ENCODE data around the gene STK39. TPM values are rescaled to one million over a fixed set of nuclear protein-coding genes. Genes with fewer than 3 reads are reported as not detected.

STK39 gene
- total RNA-seq, 1 experiment from 2014 or later = 13.8 TPM

DNA sequence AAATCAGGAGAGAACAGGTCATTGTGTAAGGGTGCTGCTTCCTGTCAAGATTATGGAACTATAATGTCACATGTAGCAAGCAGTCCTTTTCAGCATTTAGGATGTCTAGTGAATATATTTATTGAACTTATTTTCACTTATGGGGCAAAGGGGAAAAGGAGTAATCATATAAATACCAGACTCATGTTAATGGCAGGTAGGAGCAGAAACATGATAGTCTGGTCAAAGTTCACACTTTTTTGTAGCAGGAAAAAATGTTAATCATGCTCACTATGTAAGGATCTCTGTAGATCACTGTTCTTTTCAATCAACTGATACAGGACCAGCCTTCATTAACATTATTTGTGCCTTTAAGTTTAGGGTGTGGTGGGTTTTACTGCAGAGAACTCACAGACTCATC, 219.0 kb downstream of the STK39 start:
- Mint-ChIP-seq H3K9me3 (ENCODE audit: unreplicated experiment) (no peaks in the 10 kb centered on the region), H3K4me1 (ENCODE audit: insufficient read depth, unreplicated experiment) (no peaks in the 10 kb centered on the region), H3K4me3 (ENCODE audit: unreplicated experiment) (no peak overlapping the region), H3K27me3 (ENCODE audit: insufficient read depth, unreplicated experiment) (no peaks in the 10 kb centered on the region), H3K36me3 (ENCODE audit: insufficient read depth, unreplicated experiment) (peaks cover 2% of the 10 kb centered on the region), H3K27ac (ENCODE audit: low read depth, unreplicated experiment) (no peak overlapping the region)
- no TSS peak for BruUV-seq (replicated peaks)
- TF ChIP-seq, protein P1, sequence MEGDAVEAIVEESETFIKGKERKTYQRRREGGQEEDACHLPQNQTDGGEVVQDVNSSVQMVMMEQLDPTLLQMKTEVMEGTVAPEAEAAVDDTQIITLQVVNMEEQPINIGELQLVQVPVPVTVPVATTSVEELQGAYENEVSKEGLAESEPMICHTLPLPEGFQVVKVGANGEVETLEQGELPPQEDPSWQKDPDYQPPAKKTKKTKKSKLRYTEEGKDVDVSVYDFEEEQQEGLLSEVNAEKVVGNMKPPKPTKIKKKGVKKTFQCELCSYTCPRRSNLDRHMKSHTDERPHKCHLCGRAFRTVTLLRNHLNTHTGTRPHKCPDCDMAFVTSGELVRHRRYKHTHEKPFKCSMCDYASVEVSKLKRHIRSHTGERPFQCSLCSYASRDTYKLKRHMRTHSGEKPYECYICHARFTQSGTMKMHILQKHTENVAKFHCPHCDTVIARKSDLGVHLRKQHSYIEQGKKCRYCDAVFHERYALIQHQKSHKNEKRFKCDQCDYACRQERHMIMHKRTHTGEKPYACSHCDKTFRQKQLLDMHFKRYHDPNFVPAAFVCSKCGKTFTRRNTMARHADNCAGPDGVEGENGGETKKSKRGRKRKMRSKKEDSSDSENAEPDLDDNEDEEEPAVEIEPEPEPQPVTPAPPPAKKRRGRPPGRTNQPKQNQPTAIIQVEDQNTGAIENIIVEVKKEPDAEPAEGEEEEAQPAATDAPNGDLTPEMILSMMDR (IDR thresholded peaks at IDR 0.05; ENCODE audit: unreplicated experiment) = no peak
- intact Hi-C loops (cut with micrococcal nuclease) = no loop called here
- POLR2A ChIA-PET = no interaction called here
- DNase-seq (ENCODE audit: unreplicated experiment) = no peak
- CTCF ChIA-PET = interaction anchor here (0.6 kb wide), 2 partner anchors 14 to 886 kb away, joined by 3 to 5 read pairs; no protein-coding TSS in a partner anchor

DNA sequence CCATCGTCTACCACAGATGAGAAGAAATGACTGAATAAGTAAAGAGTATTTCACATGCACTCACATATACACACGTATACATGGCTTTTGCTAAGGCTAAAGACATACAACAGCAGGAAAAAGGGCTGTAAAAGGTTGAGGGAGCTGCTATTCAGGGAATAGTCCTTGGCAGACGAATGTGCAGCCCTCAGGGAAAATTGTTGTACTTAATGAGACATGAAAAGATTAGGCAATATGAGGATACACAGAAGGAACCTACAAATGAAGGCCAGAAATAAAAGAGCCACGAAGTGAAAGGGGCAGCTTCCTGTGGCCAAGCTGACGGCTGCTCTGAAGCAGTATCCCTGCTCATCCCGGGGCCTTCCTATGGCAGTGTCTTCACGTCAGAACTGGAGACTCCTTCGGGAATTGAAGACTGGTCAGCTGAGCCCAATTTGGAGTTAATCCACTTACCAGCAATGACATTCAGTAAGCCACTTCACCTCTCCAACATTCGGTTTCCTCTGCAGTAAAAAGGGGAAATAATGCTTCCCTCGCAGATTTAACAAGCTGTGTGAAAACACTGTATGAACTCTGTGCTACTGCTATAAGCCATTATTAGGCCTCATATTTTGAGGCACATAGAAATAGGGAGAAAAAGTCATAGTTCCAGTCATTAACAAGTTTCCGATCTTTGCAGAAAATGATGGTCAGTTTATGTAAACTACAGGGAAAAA, 221.8 kb downstream of the STK39 start:
- intact Hi-C loops (cut with micrococcal nuclease) = no loop called here
- TF ChIP-seq, protein P1 (IDR thresholded peaks at IDR 0.05; ENCODE audit: unreplicated experiment) = no peak
- peak; percentile 6 for DNase-seq (ENCODE audit: unreplicated experiment)
- BruUV-seq (replicated peaks) = no TSS peak
- ChIA-PET POLR2A (no interaction called here), CTCF (interaction anchor here (0.7 to 1.3 kb wide), 3 partner anchors 45 to 336 kb away, joined by 3 to 4 read pairs (median 3); no protein-coding TSS in a partner anchor)
- no peak overlapping the region for H3K27ac Mint-ChIP-seq (ENCODE audit: low read depth, unreplicated experiment)
- no peaks in the 10 kb centered on the region for H3K27me3 Mint-ChIP-seq (ENCODE audit: insufficient read depth, unreplicated experiment)
- no peak overlapping the region for H3K4me3 Mint-ChIP-seq (ENCODE audit: unreplicated experiment)
- no peaks in the 10 kb centered on the region for H3K9me3 Mint-ChIP-seq (ENCODE audit: unreplicated experiment)
- H3K36me3 Mint-ChIP-seq (ENCODE audit: insufficient read depth, unreplicated experiment) = peaks cover 4% of the 10 kb centered on the region
- no peaks in the 10 kb centered on the region for H3K4me1 Mint-ChIP-seq (ENCODE audit: insufficient read depth, unreplicated experiment)

DNA sequence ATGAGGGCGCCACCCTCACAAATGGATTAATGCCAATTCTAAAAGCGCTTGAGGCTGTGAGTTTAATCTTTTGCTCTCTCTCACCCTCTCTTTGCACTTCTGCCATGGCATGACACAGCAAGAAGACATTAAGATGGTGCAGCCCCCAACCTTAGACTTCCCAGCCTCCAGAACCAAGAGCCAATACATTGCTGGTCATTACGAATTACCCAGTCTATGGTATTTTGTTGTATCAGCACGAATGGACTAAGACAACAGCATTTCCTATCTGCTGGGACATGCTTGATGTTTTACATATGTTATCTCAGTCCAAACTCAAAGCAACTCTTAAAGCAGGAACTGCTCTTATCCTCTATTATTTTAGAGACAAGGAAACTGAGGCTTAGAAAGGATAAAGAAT, 222.9 kb downstream of the STK39 start:
- intact Hi-C loops (cut with micrococcal nuclease) = no loop called here
- ChIA-PET CTCF (no interaction called here), POLR2A (no interaction called here)
- Mint-ChIP-seq H3K4me3 (ENCODE audit: unreplicated experiment) (no peak overlapping the region), H3K9me3 (ENCODE audit: unreplicated experiment) (no peaks in the 10 kb centered on the region), H3K27ac (ENCODE audit: low read depth, unreplicated experiment) (no peak overlapping the region), H3K27me3 (ENCODE audit: insufficient read depth, unreplicated experiment) (no peaks in the 10 kb centered on the region), H3K36me3 (ENCODE audit: insufficient read depth, unreplicated experiment) (peaks cover 4% of the 10 kb centered on the region), H3K4me1 (ENCODE audit: insufficient read depth, unreplicated experiment) (no peaks in the 10 kb centered on the region)
- DNase-seq (ENCODE audit: unreplicated experiment) = peak; percentile 1
- no TSS peak for BruUV-seq (replicated peaks)
- TF ChIP-seq, protein P1 (IDR thresholded peaks at IDR 0.05; ENCODE audit: unreplicated experiment) = no peak

DNA sequence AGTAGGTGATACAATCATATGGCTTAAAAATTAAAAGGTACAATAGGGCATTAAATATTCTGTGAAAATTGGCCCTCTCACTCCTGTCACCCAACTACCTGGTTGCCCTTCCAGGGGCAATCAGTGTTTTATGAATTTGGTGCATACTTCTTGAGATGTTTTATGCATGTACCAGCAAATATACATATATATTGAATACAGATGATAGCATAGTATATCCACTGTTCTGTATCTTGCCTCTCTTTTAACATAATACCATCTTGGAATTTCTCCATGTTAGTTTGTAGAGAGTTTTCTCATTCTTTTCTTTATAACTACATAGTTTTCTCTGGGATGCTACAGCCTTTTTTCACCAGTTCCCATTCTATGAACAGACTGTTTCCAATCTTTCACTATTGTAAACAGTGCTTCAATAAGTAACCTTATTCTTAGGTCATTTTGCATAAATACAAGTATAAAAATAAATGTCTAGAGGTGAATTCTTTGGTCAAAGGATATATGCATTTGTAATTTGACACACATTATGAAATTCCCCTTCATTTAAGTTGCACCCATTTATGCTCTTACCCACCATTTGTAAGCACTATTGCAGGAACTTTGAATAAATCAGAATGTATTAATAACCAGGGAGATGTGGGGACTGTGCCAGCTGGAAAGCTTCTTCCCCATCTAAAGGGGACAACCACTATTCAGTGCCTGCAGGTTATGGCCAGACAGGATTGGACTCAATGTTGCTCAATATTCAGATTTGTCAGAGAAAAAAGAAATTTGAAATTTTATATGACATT, 225.4 kb downstream of the STK39 start:
- H3K36me3 Mint-ChIP-seq (ENCODE audit: insufficient read depth, unreplicated experiment) = peaks cover 4% of the 10 kb centered on the region
- no peak overlapping the region for H3K27ac Mint-ChIP-seq (ENCODE audit: low read depth, unreplicated experiment)
- intact Hi-C loops (cut with micrococcal nuclease) = no loop called here
- no peaks in the 10 kb centered on the region for H3K27me3 Mint-ChIP-seq (ENCODE audit: insufficient read depth, unreplicated experiment)
- H3K9me3 Mint-ChIP-seq (ENCODE audit: unreplicated experiment) = no peaks in the 10 kb centered on the region
- DNase-seq (ENCODE audit: unreplicated experiment) = no peak
- H3K4me3 Mint-ChIP-seq (ENCODE audit: unreplicated experiment) = no peak overlapping the region
- no peaks in the 10 kb centered on the region for H3K4me1 Mint-ChIP-seq (ENCODE audit: insufficient read depth, unreplicated experiment)
- TF ChIP-seq, protein P1 (IDR thresholded peaks at IDR 0.05; ENCODE audit: unreplicated experiment) = no peak
- BruUV-seq (replicated peaks) = no TSS peak
- ChIA-PET POLR2A (no interaction called here), CTCF (interaction anchor here (1.0 kb wide), 1 partner anchor 8 kb away, joined by 3 read pairs; no protein-coding TSS in a partner anchor)

Data from MCF 10A (cell line).